DND-41 (cell line): ENCODE results near the gene PDE3B.
"Not testable (repeated sequence)": the region's sequence is repeated elsewhere in the genome, so short reads cannot be mapped to it uniquely, and the experiment has no call there.

ENCODE experiments used
- ATAC-seq: fragments of 200-7000 bp; cut with Tn5 transposase; 3 replicates; pipeline ENCODE4 v1.9.1; 2021; ENCODE audit warnings: low read depth; ENCODE audit not compliant: insufficient read depth
- DNase-seq: peaks from one replicate; pipeline ENCODE4 v3.0.0-alpha.2; 2020
- H2AFZ ChIP-seq: 2 replicates; pipeline ENCODE4 v1.6.0; 2012; ENCODE audit warnings: low read depth, low read length
- H3K27ac ChIP-seq: 2 replicates; pipeline ENCODE4 v1.5.1; 2012; ENCODE audit warnings: low read length, inconsistent platforms
- H3K27me3 ChIP-seq: fragments of 200-600 bp; sonication (generic); 2 replicates; pipeline ENCODE4 v1.6.0; 2012; ENCODE audit warnings: low read length, mild to moderate bottlenecking, inconsistent platforms; ENCODE audit not compliant: insufficient read depth, poor library complexity
- H3K36me3 ChIP-seq: 2 replicates; pipeline ENCODE4 v1.5.1; 2012; ENCODE audit warnings: low read length, inconsistent platforms; ENCODE audit not compliant: insufficient read depth
- H3K4me1 ChIP-seq: 2 replicates; pipeline ENCODE4 v1.5.1; 2012; ENCODE audit warnings: mild to moderate bottlenecking, low read length; ENCODE audit not compliant: insufficient read depth
- H3K4me2 ChIP-seq: 2 replicates; pipeline ENCODE4 v1.6.0; 2012; ENCODE audit warnings: mild to moderate bottlenecking, moderate library complexity, low read length, inconsistent platforms; ENCODE audit not compliant: insufficient read depth
- H3K4me3 ChIP-seq, 2 experiments: fragments of 200-600 bp in 1 of 2; shearing (Covaris generic) in 1 of 2; 2 replicates each; pipeline ENCODE4 v1.5.1; 2012 to 2016; ENCODE audit warnings: inconsistent platforms in 2 of 2, low read length in 2 of 2, mild to moderate bottlenecking in 2 of 2, low read depth in 1 of 2, moderate library complexity in 1 of 2
- H3K79me2 ChIP-seq: 2 replicates; pipeline ENCODE4 v1.6.0; 2012; ENCODE audit warnings: low read length, inconsistent platforms; ENCODE audit not compliant: insufficient read depth
- H3K9ac ChIP-seq: 2 replicates; pipeline ENCODE4 v1.6.0; 2012; ENCODE audit warnings: low read depth, mild to moderate bottlenecking, inconsistent platforms, low read length, moderate library complexity
- H3K9me3 ChIP-seq: 2 replicates; pipeline ENCODE4 v1.5.1; 2012; ENCODE audit warnings: low read length, moderate library complexity, mild to moderate bottlenecking, inconsistent platforms; ENCODE audit not compliant: insufficient read depth, severe bottlenecking
- H4K20me1 ChIP-seq: 2 replicates; pipeline ENCODE4 v1.6.0; 2012; ENCODE audit warnings: low read length; ENCODE audit not compliant: insufficient read depth
- EZH2 ChIP-seq: IDR thresholded peaks from 3 replicates; pipeline ENCODE4 v1.6.1; 2012; ENCODE audit warnings: borderline replicate concordance, low read depth, mild to moderate bottlenecking, moderate library complexity, low read length, inconsistent platforms; ENCODE audit not compliant: severe bottlenecking
- TF ChIP-seq, protein P1 (sequence below): IDR thresholded peaks from 2 replicates; pipeline ENCODE4 v1.5.1; 2012; ENCODE audit warnings: borderline replicate concordance, low read length, moderate library complexity, mild to moderate bottlenecking; ENCODE audit not compliant: poor library complexity, severe bottlenecking; ENCODE audit errors: extremely low read depth

The PDE3B gene

DNA sequence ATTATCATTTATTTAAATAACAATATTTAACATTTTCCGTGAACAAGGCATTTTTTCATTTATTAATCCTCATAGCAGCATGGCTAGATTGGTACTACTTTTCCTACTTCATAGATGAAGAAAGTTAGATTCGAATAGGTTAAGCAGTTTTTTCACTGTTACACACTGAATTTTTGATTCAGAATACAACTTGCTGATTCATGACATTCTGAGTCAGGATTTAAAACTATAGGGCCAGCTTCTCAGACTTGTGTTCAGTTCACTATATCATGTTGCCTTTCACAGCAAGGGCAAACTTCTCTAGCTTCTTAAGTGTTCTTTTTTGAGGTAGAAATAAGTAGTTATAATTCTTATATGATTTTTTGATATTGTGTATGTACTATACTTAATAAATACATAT is 216.9 kb downstream of the PDE3B start:
- Histone ChIP-seq H4K20me1 (no peaks in the 10 kb centered on the region), H3K79me2 (no peaks in the 10 kb centered on the region), H3K4me2 (no peak overlapping the region), H3K9ac (no peak overlapping the region), H3K27ac (no peak overlapping the region), H2AFZ (no peak overlapping the region), H3K27me3 (no peaks in the 10 kb centered on the region), H3K36me3 (peaks cover 13% of the 10 kb centered on the region), H3K9me3 (no peaks in the 10 kb centered on the region), H3K4me3 (no peak overlapping the region), H3K4me1 (no peaks in the 10 kb centered on the region)
- no peak for TF ChIP-seq EZH2
- TF ChIP-seq, protein P1, sequence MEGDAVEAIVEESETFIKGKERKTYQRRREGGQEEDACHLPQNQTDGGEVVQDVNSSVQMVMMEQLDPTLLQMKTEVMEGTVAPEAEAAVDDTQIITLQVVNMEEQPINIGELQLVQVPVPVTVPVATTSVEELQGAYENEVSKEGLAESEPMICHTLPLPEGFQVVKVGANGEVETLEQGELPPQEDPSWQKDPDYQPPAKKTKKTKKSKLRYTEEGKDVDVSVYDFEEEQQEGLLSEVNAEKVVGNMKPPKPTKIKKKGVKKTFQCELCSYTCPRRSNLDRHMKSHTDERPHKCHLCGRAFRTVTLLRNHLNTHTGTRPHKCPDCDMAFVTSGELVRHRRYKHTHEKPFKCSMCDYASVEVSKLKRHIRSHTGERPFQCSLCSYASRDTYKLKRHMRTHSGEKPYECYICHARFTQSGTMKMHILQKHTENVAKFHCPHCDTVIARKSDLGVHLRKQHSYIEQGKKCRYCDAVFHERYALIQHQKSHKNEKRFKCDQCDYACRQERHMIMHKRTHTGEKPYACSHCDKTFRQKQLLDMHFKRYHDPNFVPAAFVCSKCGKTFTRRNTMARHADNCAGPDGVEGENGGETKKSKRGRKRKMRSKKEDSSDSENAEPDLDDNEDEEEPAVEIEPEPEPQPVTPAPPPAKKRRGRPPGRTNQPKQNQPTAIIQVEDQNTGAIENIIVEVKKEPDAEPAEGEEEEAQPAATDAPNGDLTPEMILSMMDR, result no peak
- no peak for ATAC-seq
- no peak for DNase-seq

DNA sequence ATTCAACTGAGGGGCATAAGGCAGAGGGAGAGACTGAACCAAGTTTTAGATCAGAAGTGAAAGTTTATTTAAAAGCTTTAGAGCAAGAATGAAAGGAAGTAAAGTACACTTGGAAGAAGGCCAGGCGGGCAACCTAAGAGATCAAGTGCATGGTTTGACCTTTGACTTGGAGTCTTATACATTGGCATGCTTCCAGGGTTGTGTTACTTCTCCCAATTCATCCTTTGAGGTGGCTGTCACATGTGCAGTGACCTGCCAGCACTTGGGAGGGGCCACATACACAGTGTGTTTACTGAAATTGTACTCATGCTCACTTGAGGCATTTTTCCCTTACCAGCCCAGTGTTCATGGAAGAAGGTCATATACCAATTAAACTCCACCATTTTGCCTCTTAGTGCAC is 218.1 kb downstream of the PDE3B start:
- Histone ChIP-seq H3K4me2 (no peak overlapping the region), H4K20me1 (no peaks in the 10 kb centered on the region), H3K9me3 (no peaks in the 10 kb centered on the region), H3K36me3 (peaks cover 13% of the 10 kb centered on the region), H3K4me3 (no peak overlapping the region), H3K79me2 (no peaks in the 10 kb centered on the region), H3K9ac (no peak overlapping the region), H3K27ac (no peak overlapping the region), H2AFZ (no peak overlapping the region), H3K4me1 (no peaks in the 10 kb centered on the region), H3K27me3 (no peaks in the 10 kb centered on the region)
- ATAC-seq, result no peak
- no peak for DNase-seq
- TF ChIP-seq, protein P1, result no peak
- TF ChIP-seq EZH2, result no peak

DNA sequence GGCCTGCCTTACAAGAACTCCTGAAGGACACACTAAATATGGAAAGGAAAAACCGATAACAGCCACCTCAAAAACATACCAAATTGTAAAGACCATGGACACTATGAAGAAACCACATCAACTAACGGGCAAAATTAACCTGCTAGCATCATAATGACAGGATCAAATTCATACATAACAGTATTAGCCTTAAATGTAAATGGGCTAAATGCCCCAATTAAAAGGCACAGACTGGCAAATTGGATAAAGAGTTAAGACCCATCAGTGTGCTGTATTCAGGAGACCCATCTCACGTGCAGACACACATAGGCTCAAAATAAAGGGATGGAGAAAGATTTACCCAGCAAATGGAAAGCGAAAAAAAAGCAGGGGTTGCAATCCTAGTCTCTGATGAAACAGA is 220.2 kb downstream of the PDE3B start:
- H3K4me2 ChIP-seq, H3K27ac ChIP-seq, ATAC-seq, H3K4me1 ChIP-seq, H3K9ac ChIP-seq, H3K4me3 ChIP-seq, H3K79me2 ChIP-seq, H3K27me3 ChIP-seq, H4K20me1 ChIP-seq, H3K9me3 ChIP-seq, DNase-seq, H2AFZ ChIP-seq: not testable (repeated sequence)
- peaks cover 25% of the 10 kb centered on the region for H3K36me3 ChIP-seq

DNA sequence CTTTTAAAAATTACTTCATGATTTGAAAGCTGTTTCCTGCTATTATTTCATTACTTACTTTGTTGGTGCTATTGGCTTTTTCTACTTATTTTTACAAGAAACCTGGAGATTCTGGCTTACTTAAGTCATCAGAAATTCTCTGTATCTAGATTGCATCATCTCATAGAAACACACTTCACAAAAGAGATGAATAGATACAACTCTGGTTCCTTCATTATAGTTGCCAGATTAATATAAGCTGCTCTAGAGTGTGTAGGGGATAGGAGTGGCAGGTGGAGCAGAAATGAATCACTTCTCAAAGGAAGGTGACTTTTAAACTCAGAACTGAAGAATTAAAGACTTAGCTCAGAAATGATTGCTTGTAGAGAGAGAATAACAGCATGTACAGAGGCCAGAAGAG is 228.4 kb downstream of the PDE3B start:
- H2AFZ ChIP-seq, result no peak overlapping the region
- H3K4me3 ChIP-seq, result no peak overlapping the region
- H3K9me3 ChIP-seq, result no peaks in the 10 kb centered on the region
- no peaks in the 10 kb centered on the region for H3K4me1 ChIP-seq
- no peak overlapping the region for H3K27ac ChIP-seq
- no peaks in the 10 kb centered on the region for H4K20me1 ChIP-seq
- no peaks in the 10 kb centered on the region for H3K79me2 ChIP-seq
- no peak overlapping the region for H3K9ac ChIP-seq
- H3K27me3 ChIP-seq, result no peaks in the 10 kb centered on the region
- TF ChIP-seq, protein P1, result no peak
- TF ChIP-seq EZH2, result no peak
- no peak overlapping the region for H3K4me2 ChIP-seq
- ATAC-seq (no peak), DNase-seq (no peak)
- peaks cover 46% of the 10 kb centered on the region for H3K36me3 ChIP-seq
